HTR-8/SVneo (cell line): Measurements from ENCODE around the gene SARM1.

ENCODE experiments used
- DNase-seq: peaks from one replicate; pipeline ENCODE4 v3.0.0; 2011; ENCODE audit warnings: low spot score, mixed read lengths; ENCODE audit not compliant: insufficient read length
- FAIRE-seq: peaks from 2 replicates; lab custom pipeline; 2011; peaks lifted over from hg19 to GRCh38; lab: Jason Lieb, UNC

The SARM1 gene

DNA sequence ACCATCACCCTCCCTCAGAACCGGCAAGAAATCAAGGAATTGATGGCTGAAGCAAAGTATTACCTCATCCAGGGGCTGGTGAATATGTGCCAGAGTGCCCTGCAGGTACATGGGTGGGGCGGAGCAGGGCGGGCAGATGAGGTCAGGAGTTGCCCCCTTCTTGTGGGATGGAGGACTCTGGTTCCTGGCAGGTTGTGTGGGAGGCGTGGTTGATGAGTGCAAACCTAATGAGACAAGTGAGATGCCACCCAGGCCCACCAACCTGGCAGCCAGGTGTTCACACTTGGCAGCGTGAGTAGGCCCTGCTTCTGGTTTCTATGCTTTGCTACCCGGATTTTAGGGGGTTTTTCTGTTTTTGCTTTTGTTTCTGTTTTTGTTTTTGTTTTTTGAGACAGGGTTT is 31.1 kb upstream of the SARM1 start:
- FAIRE-seq (no peak), DNase-seq (no peak)

DNA sequence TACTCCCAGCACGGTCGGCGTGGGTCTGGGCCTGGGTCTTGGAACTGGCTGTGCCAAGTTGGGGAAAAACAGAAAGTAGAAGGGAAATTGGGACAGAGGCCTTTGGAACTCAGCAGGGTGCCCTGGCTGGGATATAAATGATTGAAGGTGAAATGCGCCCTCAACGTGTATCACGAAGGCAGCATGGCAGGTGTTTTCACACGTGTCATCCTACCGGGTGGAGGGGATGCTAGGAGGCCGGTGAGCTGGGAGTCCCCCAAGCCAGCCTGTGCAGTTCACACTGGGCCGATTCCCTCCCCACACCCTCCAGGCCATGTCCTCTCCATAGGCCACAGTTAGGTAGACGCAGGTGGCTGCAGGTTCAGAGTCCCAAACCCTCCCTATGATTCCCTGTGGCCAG is 30.0 kb upstream of the SARM1 start:
- DNase-seq (no peak), FAIRE-seq (no peak)

DNA sequence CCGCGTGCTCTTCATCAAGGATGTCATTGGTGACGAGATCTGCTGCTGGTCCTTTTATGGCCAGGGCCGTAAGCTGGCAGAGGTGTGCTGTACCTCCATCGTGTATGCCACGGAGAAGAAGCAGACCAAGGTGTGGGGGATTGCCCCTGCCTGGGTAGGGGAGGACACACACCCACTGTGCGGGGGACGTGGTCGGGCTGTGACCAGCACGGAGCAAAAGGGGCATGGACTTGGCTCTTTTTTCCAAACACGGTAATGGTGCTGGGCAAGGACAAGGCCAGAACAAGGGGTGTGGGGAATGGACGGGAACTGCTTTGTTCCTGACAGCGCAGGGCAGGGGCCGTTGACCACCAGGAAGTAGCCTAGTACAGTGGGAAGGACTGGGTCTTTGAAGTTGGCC is 29.2 kb upstream of the SARM1 start:
- FAIRE-seq: peak; percentile 20
- DNase-seq: no peak

DNA sequence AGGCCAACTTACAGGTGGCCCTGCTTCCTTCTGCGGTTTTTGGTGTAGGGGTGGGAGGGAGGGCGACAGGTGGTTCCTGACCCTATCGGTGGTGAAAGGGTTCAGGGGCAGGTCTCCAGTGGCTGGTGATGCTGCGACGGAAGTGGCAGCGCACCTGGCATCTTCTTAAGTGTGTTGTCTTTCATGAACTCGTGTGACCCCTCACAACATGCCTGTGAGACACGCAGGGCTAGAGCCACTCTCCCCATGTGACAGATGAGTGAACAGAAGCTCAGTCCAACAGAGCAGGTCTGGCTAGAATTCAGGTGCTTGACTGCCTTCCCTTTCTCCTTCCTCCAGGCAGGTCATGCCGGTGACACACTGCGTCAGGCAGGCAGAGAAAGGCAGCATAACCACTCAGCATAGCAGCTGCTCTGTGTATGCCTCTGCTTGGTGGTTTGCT is 28.0 kb upstream of the SARM1 start:
- FAIRE-seq: peak; percentile 60

DNA sequence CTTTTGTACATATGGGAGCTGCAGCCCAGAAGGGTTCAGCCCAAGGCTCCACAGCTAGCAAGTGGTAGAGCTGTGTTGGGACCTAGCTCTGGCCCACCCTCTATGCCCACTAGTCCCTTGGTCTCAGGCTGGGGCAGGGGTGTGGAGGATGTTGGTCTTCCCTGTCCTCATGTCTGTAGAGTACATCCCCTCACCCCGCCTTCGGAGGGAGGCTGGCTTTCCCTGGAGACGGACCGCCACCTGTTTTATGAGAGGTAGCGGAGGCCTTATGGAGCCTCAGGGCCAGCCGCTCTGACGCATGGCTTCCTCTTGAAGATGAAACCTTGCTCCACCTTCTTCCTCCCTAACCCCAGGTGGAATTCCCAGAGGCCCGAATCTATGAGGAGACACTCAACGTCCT is 27.5 kb upstream of the SARM1 start:
- FAIRE-seq (no peak), DNase-seq (no peak)

More for the DNA sequence above, 28.0 kb upstream of the SARM1 start:
- DNase-seq: no peak

DNA sequence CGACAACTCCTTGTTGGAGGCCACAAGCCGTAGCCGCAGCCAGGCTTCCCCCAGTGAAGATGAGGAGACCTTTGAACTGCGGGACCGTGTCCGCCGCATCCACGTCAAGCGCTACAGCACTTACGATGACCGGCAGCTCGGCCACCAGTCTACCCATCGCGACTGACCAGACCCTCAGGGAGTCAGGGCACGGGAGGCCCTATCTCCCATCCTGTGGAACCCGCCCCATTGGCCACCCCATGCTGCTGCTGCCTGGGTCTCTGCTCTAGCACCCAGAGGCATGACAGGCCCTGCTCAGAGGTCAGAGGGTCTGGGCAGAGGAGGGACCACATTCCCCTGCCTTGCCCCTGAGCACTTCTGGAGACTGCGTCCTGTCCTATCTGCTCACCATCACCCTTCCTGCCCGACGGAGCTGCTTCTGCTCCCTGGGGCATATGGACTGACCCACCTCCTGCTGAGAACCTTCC is 27.0 kb upstream of the SARM1 start:
- DNase-seq (no peak), FAIRE-seq (no peak)

DNA sequence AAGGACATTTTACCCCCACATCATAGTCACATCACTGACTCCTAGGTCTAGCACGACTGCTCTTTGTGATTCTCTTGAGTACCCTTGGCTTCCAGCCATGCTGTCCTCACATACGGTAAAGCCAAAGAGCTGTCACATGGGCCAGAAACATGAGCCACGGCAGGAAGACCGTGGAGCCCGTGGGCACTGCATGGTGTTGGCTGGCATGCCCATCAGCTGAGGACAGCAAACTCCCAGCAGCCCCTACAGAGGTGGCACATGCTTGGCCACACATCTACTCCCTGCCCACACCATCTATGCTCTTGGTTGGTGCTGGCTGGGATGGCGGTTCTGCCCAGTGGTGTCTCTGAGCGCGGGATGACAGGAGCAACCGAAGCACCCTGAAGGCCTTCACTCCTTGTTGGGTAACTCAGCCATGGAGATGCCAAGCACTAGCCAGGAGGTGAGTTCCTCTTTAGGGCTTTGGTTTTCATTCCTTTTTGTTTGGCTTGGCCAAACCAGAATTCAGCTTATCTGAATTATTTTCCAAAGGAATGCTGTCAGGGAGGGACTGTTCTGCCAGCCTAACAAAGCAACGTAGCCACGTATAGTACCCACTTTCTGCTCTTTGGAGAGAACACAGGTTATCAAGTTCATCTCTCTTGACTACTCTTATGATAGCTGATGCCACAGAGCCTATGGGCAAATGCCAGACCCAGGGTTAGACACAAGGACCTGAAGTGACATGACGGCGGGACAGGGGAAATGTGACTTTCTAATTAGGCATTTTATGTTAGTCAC is 25.9 kb upstream of the SARM1 start:
- DNase-seq (no peak), FAIRE-seq (peak; percentile 60)

DNA sequence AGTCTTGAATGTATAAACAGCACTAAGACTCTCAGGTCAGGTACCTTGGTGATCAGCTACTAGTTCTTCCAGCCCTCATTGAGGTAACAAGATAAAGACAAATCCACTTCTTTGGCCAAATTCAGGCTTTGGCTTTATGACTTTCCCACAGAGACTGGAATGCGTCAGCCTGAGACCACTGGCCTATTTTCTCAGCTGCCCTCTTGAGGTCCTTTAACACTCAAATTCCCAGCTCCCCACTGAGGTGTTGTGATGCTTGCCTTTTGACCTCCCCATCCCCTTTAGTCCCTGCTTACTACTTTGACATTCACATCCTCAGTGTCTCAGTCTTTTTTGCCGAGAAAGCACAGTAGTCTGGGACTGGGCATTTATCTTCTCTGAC is 25.3 kb upstream of the SARM1 start:
- FAIRE-seq (no peak), DNase-seq (no peak)

DNA sequence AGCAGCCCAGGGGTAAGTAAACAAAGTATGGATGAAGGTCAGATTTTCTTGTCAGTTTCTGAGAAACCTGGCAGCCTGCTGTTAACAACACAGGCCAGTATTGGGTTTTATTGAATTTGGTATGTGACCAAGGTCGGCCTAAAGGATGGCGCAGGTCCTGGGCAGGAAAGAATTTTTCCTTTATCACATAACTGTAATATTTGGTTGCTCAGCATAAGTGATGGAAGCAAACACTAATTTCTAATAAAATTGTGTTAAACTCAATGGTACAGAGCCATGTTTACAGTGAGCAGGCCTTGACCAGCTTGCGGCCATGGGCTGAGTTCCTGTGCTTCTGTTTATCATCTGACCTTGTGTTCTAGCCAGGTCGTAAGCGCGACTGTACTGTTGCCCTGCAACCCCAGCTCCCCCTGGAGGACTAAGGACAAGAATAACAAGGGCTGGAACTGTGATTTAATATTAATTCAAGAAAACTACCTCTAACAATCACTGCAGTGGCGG is 24.7 kb upstream of the SARM1 start:
- FAIRE-seq: no peak
- no peak for DNase-seq

DNA sequence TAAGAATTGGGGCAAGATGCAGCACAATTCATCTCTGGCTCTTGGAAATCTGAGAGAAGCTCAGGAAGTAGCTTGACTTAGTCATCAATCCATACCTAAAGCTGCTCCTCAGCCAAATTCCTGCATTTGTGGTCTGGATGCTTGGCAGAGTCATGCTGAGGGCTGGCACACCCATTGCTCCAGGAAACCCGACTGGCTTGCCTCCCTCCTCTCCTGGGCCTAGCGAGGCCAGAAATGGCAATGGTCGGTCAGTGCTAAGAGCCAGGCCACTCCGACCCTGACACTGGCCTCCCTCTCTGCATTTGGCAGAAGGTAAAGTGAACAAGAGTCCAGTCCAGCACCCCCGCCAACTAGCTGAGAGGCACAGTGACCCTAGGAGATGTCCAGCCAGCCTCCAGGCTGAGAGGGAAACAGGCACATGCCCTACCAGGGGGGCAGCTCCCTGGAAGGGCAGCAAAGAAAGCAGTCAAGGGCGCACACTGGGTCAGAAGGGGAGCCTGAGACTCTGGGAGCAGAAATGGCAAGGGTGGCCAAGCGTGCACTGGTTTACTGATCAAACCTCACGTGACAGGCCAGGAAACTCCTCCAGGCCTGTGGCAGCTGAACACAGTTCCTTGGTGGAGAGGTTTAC is 24.1 kb upstream of the SARM1 start:
- no peak for FAIRE-seq
- DNase-seq: peak; percentile 71

DNA sequence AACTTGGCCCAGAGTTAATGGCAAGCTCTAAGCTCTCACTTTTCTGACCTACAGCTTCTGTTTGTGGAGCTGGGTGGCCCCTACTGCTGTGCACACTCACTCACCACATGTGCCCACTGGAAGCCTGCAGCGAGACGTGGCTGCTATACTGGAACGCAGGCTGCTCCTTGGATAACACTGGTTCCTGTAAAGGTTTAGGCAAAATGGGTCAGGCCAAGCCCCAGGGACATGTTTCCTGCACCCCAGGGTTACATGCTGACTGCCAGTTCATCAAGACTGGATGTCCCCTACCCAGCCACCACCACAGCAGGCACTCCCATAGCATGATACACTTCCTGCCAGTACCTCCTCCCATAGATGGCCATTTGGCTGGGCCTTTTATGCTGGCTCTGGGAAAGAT is 22.5 kb upstream of the SARM1 start:
- no peak for DNase-seq
- no peak for FAIRE-seq

DNA sequence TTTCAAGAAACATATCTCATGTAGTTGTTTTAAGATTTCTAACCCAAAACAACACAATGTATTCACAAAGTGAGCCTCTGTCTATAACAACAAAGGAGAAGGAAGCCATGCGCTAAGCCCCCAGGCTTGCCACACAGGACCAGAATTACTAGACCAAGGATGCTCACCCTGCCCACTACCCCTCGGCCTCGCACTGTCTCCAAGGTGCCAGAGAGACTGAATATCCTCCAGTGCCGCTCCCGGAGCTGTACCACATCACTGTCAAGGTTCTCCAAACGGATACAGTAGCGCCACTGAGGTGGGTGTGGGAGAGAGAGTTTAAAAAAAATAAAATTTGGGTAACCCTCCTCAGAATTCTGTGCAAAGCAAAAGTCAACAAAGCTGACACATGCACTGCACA is 21.2 kb upstream of the SARM1 start:
- FAIRE-seq (no peak), DNase-seq (no peak)

DNA sequence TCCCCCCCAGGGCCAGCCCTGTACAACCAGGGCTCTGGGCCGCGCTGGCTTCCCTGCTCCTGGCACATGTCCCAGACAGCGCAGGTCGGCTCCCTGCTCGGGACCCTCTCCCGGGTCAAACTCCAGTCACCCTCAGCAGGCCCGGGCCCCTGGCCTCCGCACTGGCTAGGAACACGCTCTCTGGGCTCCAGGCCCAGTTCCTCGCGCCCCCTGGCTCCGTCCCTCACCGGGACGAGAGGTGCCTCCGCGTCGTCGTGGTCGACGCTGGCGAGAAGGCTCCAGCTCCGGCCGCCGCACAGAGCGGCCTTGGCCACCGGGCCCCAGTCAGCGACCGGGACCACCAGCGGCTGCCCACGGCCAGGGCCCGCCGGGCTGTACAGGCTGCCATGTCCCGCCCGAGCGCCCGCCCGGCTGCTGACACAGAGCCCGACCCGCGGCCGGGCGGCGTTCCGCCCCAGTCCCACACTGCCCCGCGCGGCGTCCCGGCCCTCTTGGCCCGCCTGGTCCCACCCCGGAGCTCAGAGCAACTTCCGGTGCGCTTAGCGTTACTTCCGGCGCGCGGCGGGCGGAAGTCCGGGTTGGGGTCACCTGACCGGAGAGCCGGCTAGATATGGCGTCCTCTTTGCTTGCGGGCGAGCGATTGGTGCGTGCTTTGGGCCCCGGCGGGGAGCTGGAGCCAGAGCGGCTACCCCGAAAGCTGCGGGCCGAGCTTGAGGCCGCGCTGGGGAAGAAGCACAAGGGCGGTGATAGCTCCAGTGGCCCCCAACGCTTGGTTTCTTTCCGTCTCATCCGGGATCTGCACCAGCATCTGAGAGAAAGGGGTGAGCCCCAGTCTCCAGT is 14.2 kb upstream of the SARM1 start, which contains the start of gene POLDIP2:
TSS of gene POLDIP2 (minus strand) at position 467 of the 840 bp plus-strand sequence. CDS start at position 388, 79 bp downstream.
- peak; percentile 82 for FAIRE-seq
- DNase-seq: peak; percentile 95

DNA sequence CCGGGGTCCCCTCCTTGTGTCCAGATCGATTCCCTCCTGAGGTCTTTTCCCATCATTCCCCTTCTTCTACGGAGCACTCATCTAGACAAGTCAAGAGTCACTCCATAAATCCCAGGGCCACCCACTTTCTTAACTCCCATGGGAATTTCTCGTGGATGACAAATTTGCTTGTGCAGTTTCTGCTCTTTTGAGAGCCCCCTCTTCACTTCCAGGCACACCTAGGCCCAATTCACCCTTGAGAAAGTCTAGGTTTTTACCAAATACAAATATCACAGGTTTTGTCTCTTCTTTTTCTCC is 13.6 kb upstream of the SARM1 start:
- FAIRE-seq (no peak), DNase-seq (no peak)

DNA sequence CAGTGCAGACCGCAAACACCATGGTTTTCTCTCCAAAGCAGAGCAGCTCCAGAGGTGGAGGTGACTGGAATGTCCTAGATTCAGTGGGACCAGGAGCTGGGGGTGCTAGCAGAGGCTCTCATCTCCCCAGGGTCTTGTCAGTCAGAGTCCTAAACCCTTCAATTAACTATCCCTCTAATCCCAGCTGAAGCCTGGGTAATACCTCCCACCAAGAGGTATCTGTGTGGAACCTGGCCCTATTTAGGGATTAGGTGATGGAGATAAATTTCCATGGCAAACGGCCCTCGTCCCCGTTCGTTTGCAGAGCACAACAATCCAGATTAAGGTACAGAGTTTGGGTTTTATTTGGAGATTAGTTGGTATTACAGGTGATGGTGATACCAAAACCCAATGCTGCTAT is 8.3 kb upstream of the SARM1 start:
- DNase-seq (no peak), FAIRE-seq (no peak)

DNA sequence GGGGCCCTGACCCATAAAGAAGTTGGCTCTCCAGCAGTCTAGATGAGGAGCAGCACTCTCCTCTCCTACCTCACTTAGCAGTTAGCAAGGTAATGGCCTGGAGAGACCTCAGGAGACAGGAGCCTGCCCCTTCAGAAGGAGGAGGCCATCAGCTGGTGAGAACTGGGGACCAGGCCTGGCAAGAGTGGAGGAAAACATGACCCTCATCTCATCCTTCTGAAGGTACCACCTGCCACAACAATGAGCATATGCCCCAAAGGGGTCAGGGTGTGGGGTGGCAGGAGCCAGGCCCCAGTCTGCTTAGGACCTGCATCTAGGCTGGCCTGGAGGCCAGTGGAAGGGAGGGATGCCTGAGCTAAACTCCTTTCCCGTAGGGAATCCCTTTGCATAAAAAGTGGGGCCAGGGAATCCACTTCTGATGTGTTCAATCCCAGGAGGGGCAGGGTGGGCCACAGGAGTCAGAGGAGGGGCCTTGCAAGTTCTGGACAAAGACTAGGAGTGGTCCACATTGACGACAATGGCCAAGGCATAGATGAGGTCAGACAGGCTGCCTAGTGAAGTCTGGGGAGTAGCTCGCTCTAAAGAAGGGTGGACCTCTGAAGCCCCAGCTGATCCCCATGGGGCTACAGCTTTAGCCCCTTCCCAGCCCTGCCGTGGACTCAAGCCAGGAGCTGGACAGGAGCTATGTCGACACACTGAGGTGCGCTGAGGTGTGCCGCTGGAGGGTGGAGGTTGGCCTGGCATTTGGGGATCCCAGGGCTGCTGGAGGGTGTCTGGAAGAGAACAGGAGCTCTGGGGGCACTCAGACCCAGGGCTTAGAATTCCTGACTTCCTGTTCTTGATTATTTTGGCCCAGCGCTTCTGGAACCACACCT is 7.5 kb upstream of the SARM1 start:
- FAIRE-seq (no peak), DNase-seq (no peak)

DNA sequence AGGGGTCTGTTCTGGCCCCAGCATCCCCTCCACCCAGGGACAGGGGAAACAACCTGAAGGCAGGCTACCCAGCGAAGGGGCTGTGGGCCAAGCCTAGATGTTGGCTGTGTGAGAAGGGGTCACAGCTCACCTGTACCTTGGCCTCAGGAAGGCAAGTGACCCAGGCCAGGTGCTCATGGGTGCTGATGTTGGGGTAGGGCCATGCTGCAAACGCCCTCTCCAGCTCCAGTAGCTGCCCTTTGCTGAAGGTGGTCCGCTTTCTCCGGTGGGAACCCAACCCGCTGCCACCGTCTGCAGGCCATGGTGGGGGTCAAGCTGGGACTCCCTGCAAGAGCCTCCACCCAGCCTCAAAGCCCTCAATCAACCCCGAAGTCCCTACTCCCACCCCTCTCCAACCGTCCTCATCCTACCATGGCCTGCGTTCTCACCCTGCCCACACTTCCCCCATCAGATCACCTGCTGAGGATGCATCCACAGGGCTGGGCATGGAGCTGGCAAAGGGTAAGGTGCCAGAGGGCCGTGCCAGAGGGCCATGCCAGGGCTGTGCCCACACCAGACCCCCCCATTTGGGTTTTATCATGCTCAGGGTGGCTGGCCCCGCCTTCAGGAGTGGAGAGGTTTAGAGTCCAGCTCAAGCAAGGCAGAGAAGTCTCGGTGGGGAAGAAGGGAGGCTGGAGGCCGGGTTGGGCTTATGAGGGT is 6.7 kb upstream of the SARM1 start, which contains the start of gene SEBOX:
TSS of gene SEBOX (minus strand) at position 535 of the 699 bp plus-strand sequence. CDS start at position 487, 48 bp downstream.
- no peak for DNase-seq
- no peak for FAIRE-seq

DNA sequence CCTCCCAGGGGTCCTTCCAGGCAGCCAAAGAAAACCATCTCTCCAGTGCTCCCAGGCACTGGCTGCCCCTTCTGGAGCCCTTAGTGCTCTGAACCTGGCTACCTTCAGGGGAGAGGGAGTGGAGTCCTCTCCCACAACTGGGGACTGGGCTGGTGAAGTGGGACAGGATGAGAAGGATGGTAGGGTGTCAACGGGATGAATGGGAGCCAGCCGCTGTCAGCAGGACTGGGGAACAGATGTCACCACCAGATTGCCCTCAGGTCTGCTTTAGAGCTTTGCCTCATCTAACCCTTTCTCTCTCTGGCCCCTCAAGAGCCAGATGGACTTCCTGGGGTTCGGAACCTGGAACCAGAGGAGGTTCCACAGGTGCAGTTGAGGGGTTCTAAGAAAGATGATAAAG is 6.0 kb upstream of the SARM1 start:
- FAIRE-seq (no peak), DNase-seq (no peak)

DNA sequence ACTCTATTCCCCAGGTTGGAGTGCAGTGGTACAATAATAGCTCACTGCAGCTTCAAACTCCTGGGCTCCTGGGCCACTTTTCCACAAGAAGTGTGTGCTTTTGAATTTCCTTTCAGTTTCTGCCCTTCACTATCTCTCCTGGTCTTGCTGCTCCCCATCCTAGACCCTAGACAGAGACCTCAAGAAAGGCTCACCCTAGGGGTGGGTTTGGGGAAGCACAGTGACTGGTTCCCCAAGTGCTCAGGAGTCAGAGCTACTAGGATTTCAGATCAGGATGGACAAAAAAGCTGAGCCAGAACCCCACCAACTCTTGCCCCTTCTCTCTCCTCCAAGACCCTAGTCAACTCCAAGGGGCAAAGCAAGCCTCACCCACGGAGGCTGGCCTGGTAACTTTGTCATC is 4.9 kb upstream of the SARM1 start:
- FAIRE-seq: no peak
- DNase-seq: no peak
